ENCODE results near the gene MUCL3. TPM values are rescaled to one million over a fixed set of nuclear protein-coding genes. Genes with fewer than 3 reads are reported as not detected.
"Not testable (repeated sequence)": the region's sequence is repeated elsewhere in the genome, so short reads cannot be mapped to it uniquely, and the experiment has no call there.

MUCL3 gene
- total RNA-seq, 4 donors from 2014 or later, result 0.18 TPM; not detected in 3

- no peak for TF ChIP-seq POLR2A (IDR thresholded peaks at IDR 0.05)
- TF ChIP-seq, protein P1, sequence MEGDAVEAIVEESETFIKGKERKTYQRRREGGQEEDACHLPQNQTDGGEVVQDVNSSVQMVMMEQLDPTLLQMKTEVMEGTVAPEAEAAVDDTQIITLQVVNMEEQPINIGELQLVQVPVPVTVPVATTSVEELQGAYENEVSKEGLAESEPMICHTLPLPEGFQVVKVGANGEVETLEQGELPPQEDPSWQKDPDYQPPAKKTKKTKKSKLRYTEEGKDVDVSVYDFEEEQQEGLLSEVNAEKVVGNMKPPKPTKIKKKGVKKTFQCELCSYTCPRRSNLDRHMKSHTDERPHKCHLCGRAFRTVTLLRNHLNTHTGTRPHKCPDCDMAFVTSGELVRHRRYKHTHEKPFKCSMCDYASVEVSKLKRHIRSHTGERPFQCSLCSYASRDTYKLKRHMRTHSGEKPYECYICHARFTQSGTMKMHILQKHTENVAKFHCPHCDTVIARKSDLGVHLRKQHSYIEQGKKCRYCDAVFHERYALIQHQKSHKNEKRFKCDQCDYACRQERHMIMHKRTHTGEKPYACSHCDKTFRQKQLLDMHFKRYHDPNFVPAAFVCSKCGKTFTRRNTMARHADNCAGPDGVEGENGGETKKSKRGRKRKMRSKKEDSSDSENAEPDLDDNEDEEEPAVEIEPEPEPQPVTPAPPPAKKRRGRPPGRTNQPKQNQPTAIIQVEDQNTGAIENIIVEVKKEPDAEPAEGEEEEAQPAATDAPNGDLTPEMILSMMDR (IDR thresholded peaks at IDR 0.05), result no peak
Observed at GRCh38 chr6:30898750-30899360, 41.9 kb upstream of the MUCL3 start.

DNA sequence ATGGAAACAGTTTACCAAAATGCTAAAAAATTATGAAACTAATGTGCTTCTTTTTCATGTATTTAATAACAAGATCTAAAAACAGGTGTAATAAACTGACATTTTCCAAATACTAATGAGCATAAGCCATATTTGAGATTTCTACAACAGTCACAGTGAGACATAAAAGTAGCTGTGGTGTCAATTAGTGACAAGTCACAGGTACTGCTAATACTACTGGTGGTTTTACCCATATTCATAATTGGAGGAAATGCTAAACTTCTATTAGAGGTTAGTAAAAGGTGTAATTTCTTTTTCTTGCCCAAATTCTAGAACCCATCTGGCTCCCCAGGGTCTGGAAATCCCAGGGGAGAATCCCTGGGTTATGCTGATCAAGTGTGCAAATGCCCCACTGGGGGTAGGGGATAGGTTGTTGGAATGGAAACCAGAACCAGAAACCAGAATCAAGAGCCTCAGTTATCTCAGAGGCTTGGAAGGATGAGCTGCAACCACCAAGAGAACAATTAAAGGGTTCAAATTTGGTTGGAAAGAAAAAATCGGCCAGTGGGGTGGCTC is 39.8 kb upstream of the MUCL3 start:
- no peak for TF ChIP-seq POLR2A (IDR thresholded peaks at IDR 0.05)
- TF ChIP-seq, protein P1 (IDR thresholded peaks at IDR 0.05), result no peak
- no peak overlapping the region for H3K4me3 ChIP-seq
- H3K27ac ChIP-seq, result no peak overlapping the region
- no peaks in the 10 kb centered on the region for H3K9me3 ChIP-seq
- DNase-seq, result no peak
- no peaks in the 10 kb centered on the region for H3K27me3 ChIP-seq
- H3K36me3 ChIP-seq, result peaks cover 0 to 40% (median 0%) of the 10 kb centered on the region in 3 donors
- H3K4me1 ChIP-seq, result peaks cover 0 to 5% (median 2%) of the 10 kb centered on the region in 4 donors

More at GRCh38 chr6:30898750-30899360, 41.9 kb upstream of the MUCL3 start:
- Histone ChIP-seq H3K27me3 (no peaks in the 10 kb centered on the region), H3K36me3 (peaks cover 0 to 61% (median 0%) of the 10 kb centered on the region in 3 donors), H3K27ac (no peak overlapping the region), H3K9me3 (no peaks in the 10 kb centered on the region), H3K4me3 (no peak overlapping the region), H3K4me1 (peaks cover 0 to 5% (median 2%) of the 10 kb centered on the region in 4 donors)
- no peak for DNase-seq

DNA sequence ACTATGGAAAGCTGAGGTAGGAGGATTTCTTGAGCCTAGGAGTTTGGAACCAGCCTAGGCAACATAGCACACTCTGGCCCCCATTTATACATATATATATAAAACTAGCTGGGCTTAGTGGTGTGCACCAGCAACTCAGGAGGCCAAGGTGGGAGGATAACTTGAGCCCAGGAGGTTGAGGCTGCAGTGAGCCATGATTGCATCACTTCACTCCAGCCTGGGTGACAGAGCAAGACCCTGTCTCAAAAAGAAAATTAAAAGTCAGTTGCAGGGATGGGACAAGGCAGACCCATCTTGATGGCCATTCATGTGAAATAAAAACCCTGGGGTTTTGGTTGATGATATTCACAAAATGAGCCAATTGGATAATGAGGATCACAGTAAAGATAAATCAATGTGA is 39.3 kb upstream of the MUCL3 start:
- Histone ChIP-seq H3K36me3 (peaks cover 0 to 35% (median 0%) of the 10 kb centered on the region in 3 donors), H3K27me3 (no peaks in the 10 kb centered on the region), H3K9me3 (no peaks in the 10 kb centered on the region), H3K4me1 (peaks cover 0 to 5% (median 2%) of the 10 kb centered on the region in 4 donors), H3K27ac (no peak overlapping the region), H3K4me3 (no peak overlapping the region)
- no peak for DNase-seq
- TF ChIP-seq, protein P1 (IDR thresholded peaks at IDR 0.05), result no peak
- TF ChIP-seq POLR2A (IDR thresholded peaks at IDR 0.05), result no peak

DNA sequence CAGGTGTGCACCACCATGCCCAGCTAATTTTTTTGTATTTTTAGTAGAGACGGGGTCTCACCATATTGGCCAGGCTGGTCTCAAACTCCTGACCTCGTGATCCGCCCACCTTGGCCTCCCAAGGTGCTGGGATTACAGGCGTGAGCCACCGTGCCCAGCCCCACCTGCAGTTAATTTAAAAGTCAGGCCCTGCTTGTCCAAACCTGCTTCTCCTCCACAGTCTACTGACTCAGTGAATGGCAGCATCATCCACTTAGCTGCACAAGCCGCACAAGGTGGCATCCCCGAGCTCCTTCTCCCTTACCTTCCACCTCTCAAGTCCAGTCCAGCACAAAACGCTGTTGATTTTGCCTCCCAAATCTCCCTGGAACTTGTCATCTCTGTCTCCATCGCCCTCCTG is 38.6 kb upstream of the MUCL3 start:
- DNase-seq, H3K9me3 ChIP-seq: not testable (repeated sequence)

GRCh38 chr6:30902709-30903108 is 38.1 kb upstream of the MUCL3 start:
- no peak for TF ChIP-seq POLR2A (IDR thresholded peaks at IDR 0.05)
- TF ChIP-seq, protein P1 (IDR thresholded peaks at IDR 0.05), result no peak
- H3K9me3 ChIP-seq, result no peaks in the 10 kb centered on the region
- peaks cover 0 to 5% (median 2%) of the 10 kb centered on the region in 4 donors for H3K4me1 ChIP-seq
- peak in 1 of 3 donors; percentile 37 for DNase-seq
- no peak overlapping the region for H3K4me3 ChIP-seq
- H3K27me3 ChIP-seq, result no peaks in the 10 kb centered on the region
- H3K36me3 ChIP-seq, result peaks cover 0 to 22% (median 0%) of the 10 kb centered on the region in 3 donors
- no peak overlapping the region for H3K27ac ChIP-seq

More for the DNA sequence above, 38.6 kb upstream of the MUCL3 start:
- H3K27me3 ChIP-seq, H3K4me3 ChIP-seq, H3K27ac ChIP-seq, H3K4me1 ChIP-seq: not testable (repeated sequence)
- peaks cover 0 to 27% (median 0%) of the 10 kb centered on the region in 3 donors for H3K36me3 ChIP-seq

GRCh38 chr6:30903236-30903635 is 37.5 kb upstream of the MUCL3 start:
- Histone ChIP-seq H3K36me3 (peaks cover 0 to 17% (median 0%) of the 10 kb centered on the region in 3 donors), H3K27ac (no peak overlapping the region), H3K4me3 (no peak overlapping the region), H3K27me3 (no peaks in the 10 kb centered on the region), H3K4me1 (peaks cover 0 to 5% (median 2%) of the 10 kb centered on the region in 4 donors), H3K9me3 (no peaks in the 10 kb centered on the region)
- DNase-seq, result peak in 1 of 3 donors; percentile 28
- TF ChIP-seq, protein P1 (IDR thresholded peaks at IDR 0.05), result no peak

- not testable (repeated sequence) for H3K27me3 ChIP-seq, DNase-seq, H3K9me3 ChIP-seq
- Histone ChIP-seq H3K4me1 (peaks cover 0 to 10% (median 8%) of the 10 kb centered on the region in 4 donors), H3K36me3 (peaks cover 0 to 16% (median 0%) of the 10 kb centered on the region in 3 donors), H3K4me3 (peak overlapping the region; percentile 47 to 81 (median 74)), H3K27ac (peak overlapping the region in 3 of 4 donors; percentile 8 to 47 (median 16))
Observed at GRCh38 chr6:30907290-30907757, 33.4 kb upstream of the MUCL3 start.
